Measurements from ENCODE around the gene ENAH. TPM values are rescaled to one million over a fixed set of nuclear protein-coding genes. Genes with fewer than 3 reads are reported as not detected.

The ENAH gene
- total and polyA plus RNA-seq, 2 donors (not counting 1 experiment from before 2014, with no cell fraction given) = 85.0 to 210 TPM

GRCh38 chr1:225539069-225539468 lies 113.9 kb downstream of the ENAH start:
- H2AFZ ChIP-seq (ENCODE audit: low read length) = no peak overlapping the region
- no peak overlapping the region for H3K27ac ChIP-seq (ENCODE audit: insufficient read depth, low read length)
- H3K4me2 ChIP-seq (ENCODE audit: extremely low read depth, insufficient read depth, low read length) = no peak overlapping the region
- no peak overlapping the region for H3K9ac ChIP-seq (ENCODE audit: insufficient read depth, low read length)
- peaks cover 5% of the 10 kb centered on the region for H3K79me2 ChIP-seq (ENCODE audit: control insufficient read depth, insufficient read depth, low read length)
- no peak for TF ChIP-seq EZH2 (IDR thresholded peaks at IDR 0.05; ENCODE audit: low read length, missing control alignments)
- no peak for TF ChIP-seq CTCF (conservative IDR thresholded peaks at IDR 0.05 in 1 of 2, IDR thresholded peaks at IDR 0.05 in 1 of 2; ENCODE audit: low read depth in 1 of 2, low read length in 2 of 2)
- no peaks in the 10 kb centered on the region for H3K4me1 ChIP-seq (ENCODE audit: control insufficient read depth, extremely low read depth, insufficient read depth, low read length)
- peak; percentile 6 to 26 for DNase-seq (ENCODE audit: low read depth in 2 of 2)
- no peak overlapping the region for H3K4me3 ChIP-seq (replicated peaks in 1 of 4; ENCODE audit: control extremely low read depth in 1 of 4, insufficient read depth in 1 of 4, low read depth in 3 of 4, low read length in 4 of 4)
- peaks cover 2% of the 10 kb centered on the region for H4K20me1 ChIP-seq (ENCODE audit: control insufficient read depth, extremely low read depth, insufficient read depth, low read length)
- no peaks in the 10 kb centered on the region for H3K36me3 ChIP-seq (ENCODE audit: control insufficient read depth, insufficient read depth, low read length)
- no peaks in the 10 kb centered on the region for H3K27me3 ChIP-seq (ENCODE audit: control insufficient read depth, insufficient read depth, low read length)
- H3K9me3 ChIP-seq (ENCODE audit: control insufficient read depth, insufficient read depth, low read depth, low read length) = no peaks in the 10 kb centered on the region

GRCh38 chr1:225537554-225538251 lies 115.2 kb downstream of the ENAH start:
- DNase-seq (ENCODE audit: low read depth in 2 of 2) = no peak
- peaks cover 2% of the 10 kb centered on the region for H4K20me1 ChIP-seq (ENCODE audit: control insufficient read depth, extremely low read depth, insufficient read depth, low read length)

GRCh38 chr1:225535280-225535679 lies 117.6 kb downstream of the ENAH start:
- peaks cover 5% of the 10 kb centered on the region for H3K79me2 ChIP-seq (ENCODE audit: control insufficient read depth, insufficient read depth, low read length)
- H3K4me2 ChIP-seq (ENCODE audit: extremely low read depth, insufficient read depth, low read length) = no peak overlapping the region
- H2AFZ ChIP-seq (ENCODE audit: low read length) = no peak overlapping the region
- no peaks in the 10 kb centered on the region for H3K27me3 ChIP-seq (ENCODE audit: control insufficient read depth, insufficient read depth, low read length)
- no peak overlapping the region for H3K4me3 ChIP-seq (replicated peaks in 1 of 4; ENCODE audit: control extremely low read depth in 1 of 4, insufficient read depth in 1 of 4, low read depth in 3 of 4, low read length in 4 of 4)
- H3K9ac ChIP-seq (ENCODE audit: insufficient read depth, low read length) = no peak overlapping the region
- DNase-seq (ENCODE audit: low read depth in 2 of 2) = no peak
- H3K36me3 ChIP-seq (ENCODE audit: control insufficient read depth, insufficient read depth, low read length) = no peaks in the 10 kb centered on the region
- H3K27ac ChIP-seq (ENCODE audit: insufficient read depth, low read length) = no peak overlapping the region
- TF ChIP-seq CTCF (conservative IDR thresholded peaks at IDR 0.05 in 1 of 2, IDR thresholded peaks at IDR 0.05 in 1 of 2; ENCODE audit: low read depth in 1 of 2, low read length in 2 of 2) = no peak
- no peak for TF ChIP-seq EZH2 (IDR thresholded peaks at IDR 0.05; ENCODE audit: low read length, missing control alignments)
- H3K4me1 ChIP-seq (ENCODE audit: control insufficient read depth, extremely low read depth, insufficient read depth, low read length) = no peaks in the 10 kb centered on the region
- H4K20me1 ChIP-seq (ENCODE audit: control insufficient read depth, extremely low read depth, insufficient read depth, low read length) = peaks cover 2% of the 10 kb centered on the region
- no peaks in the 10 kb centered on the region for H3K9me3 ChIP-seq (ENCODE audit: control insufficient read depth, insufficient read depth, low read depth, low read length)

More at GRCh38 chr1:225537554-225538251, 115.2 kb downstream of the ENAH start:
- no peak overlapping the region for H3K9ac ChIP-seq (ENCODE audit: insufficient read depth, low read length)
- no peak overlapping the region for H3K4me3 ChIP-seq (replicated peaks in 1 of 4; ENCODE audit: control extremely low read depth in 1 of 4, insufficient read depth in 1 of 4, low read depth in 3 of 4, low read length in 4 of 4)
- H3K36me3 ChIP-seq (ENCODE audit: control insufficient read depth, insufficient read depth, low read length) = no peaks in the 10 kb centered on the region
- H3K27ac ChIP-seq (ENCODE audit: insufficient read depth, low read length) = no peak overlapping the region
- H3K9me3 ChIP-seq (ENCODE audit: control insufficient read depth, insufficient read depth, low read depth, low read length) = no peaks in the 10 kb centered on the region
- no peaks in the 10 kb centered on the region for H3K4me1 ChIP-seq (ENCODE audit: control insufficient read depth, extremely low read depth, insufficient read depth, low read length)
- no peaks in the 10 kb centered on the region for H3K27me3 ChIP-seq (ENCODE audit: control insufficient read depth, insufficient read depth, low read length)
- no peak for TF ChIP-seq CTCF (conservative IDR thresholded peaks at IDR 0.05 in 1 of 2, IDR thresholded peaks at IDR 0.05 in 1 of 2; ENCODE audit: low read depth in 1 of 2, low read length in 2 of 2)
- TF ChIP-seq EZH2 (IDR thresholded peaks at IDR 0.05; ENCODE audit: low read length, missing control alignments) = no peak
- H3K79me2 ChIP-seq (ENCODE audit: control insufficient read depth, insufficient read depth, low read length) = peaks cover 5% of the 10 kb centered on the region
- no peak overlapping the region for H2AFZ ChIP-seq (ENCODE audit: low read length)
- H3K4me2 ChIP-seq (ENCODE audit: extremely low read depth, insufficient read depth, low read length) = no peak overlapping the region

Data from fibroblast of lung (primary cell).